GM12801 (cell line): ENCODE measurements around the gene MAST4.

ENCODE experiments used
- TF ChIP-seq, protein P1 (sequence below): IDR thresholded peaks from one replicate; pipeline ENCODE4 v1.5.1; 2011; ENCODE audit warnings: control low read depth; ENCODE audit not compliant: insufficient read length; ENCODE audit errors: extremely low read depth

Gene MAST4

DNA sequence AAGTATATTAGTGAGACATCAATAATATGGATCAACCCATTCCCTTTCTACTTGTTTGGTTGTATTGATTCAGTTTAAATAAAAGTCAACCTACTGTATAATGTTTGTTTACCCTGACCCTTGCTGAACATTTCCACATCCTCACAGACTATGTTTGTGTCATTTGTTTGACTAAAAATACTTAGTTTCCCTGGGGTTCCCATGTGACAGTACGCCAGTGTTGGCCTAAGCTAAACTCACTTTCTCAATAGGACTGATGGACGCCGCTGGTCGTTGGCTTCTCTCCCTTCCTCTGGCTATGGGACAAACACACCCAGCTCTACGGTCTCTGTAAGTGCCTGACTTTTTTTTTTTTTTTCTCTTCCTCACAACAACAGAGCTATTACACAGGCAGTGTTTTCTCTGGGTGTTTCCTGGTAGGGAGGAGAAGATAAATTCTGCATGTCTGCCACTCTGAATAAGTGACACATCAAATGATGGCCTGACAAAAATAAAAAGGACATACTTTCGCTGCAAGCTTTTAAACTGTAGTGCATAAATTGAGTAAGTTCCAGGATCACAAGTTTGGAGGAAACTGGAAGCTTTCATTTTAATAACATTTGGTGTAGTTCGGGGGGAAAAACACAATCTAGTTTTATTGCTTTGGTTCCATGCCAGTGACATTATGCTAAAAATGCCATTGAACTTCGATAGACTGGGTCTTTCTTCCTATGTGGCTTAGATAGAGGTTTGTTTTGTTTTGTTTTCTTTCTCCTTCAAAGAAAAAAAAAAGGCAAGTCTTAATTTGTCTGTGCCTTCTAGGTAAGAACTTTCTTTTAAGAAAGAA, 499.4 kb downstream of the MAST4 start:
- TF ChIP-seq, protein P1, sequence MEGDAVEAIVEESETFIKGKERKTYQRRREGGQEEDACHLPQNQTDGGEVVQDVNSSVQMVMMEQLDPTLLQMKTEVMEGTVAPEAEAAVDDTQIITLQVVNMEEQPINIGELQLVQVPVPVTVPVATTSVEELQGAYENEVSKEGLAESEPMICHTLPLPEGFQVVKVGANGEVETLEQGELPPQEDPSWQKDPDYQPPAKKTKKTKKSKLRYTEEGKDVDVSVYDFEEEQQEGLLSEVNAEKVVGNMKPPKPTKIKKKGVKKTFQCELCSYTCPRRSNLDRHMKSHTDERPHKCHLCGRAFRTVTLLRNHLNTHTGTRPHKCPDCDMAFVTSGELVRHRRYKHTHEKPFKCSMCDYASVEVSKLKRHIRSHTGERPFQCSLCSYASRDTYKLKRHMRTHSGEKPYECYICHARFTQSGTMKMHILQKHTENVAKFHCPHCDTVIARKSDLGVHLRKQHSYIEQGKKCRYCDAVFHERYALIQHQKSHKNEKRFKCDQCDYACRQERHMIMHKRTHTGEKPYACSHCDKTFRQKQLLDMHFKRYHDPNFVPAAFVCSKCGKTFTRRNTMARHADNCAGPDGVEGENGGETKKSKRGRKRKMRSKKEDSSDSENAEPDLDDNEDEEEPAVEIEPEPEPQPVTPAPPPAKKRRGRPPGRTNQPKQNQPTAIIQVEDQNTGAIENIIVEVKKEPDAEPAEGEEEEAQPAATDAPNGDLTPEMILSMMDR, result no peak

DNA sequence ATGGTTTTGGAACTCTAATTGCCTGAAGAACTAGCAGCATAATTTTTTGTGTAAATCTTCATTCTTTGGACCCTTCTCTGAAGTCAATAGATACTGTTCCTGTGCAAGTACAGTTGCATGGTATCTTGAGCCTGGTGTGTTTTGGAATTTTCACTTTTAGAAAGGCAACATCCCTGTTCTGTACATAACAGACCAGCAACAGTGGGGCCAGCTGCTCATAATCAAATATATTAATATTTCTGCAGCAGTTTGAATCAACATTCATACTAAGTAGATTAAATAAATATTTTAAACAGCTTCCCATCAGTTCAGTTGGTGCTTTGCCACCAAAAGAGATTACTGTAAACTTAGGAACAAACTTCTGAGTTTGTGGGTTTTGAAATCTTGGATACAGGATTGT, 502.5 kb downstream of the MAST4 start:
- TF ChIP-seq, protein P1, result no peak

DNA sequence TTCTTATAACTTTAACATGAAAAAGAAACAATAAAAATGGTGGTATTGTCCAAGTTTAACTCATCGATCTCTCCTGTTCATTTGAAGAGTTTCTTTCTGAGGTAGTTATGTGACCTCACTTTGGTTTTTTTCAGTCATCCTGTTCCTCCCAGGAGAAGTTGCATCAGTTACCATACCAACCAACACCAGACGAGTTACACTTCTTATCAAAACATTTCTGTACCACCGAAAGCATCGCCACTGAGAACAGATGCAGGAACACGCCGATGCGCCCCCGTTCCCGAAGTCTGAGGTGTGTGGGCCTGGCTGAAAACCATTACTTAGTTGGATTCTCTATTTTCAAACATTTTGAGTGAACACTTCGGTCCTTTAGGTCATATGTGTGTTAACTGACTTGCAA, 504.1 kb downstream of the MAST4 start:
- TF ChIP-seq, protein P1, result no peak

DNA sequence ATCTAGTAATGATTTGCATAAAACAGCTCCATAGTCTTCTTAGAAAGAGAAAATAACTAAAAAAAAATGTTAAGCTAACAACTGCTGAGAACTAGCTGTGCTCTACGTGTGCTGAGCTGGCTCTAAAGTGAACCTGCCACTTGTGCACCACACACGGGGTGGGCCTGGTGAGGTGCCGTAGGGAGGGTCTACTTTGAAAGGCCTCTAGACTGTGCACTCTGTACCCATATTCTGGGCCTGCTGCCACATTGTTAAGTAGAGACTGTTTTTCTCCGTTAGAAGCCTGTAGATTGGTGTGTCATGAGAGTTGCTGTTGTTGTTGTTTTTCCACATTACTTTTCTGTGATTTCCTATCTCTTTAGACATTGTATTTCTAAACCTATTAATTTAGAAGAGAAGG, 506.5 kb downstream of the MAST4 start:
- TF ChIP-seq, protein P1, result no peak

DNA sequence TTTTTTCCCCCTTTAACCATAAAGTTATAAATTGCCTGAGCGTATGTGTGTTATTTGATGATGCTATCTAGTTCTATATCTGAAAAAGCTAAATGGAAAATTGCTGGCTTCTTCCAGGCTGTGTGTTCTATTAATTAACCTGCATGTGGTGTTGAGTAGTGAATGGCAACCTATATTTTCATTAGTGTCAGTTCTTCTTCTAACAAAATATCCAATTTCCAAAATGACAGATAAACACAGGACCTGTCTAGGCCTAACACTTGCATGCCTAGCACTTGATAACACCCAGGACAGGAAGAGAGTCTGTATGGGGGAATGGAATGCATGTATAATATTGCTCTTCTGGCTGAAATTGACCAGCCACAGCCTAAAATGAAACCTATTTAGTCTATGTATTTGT, 508.7 kb downstream of the MAST4 start:
- TF ChIP-seq, protein P1, result no peak

DNA sequence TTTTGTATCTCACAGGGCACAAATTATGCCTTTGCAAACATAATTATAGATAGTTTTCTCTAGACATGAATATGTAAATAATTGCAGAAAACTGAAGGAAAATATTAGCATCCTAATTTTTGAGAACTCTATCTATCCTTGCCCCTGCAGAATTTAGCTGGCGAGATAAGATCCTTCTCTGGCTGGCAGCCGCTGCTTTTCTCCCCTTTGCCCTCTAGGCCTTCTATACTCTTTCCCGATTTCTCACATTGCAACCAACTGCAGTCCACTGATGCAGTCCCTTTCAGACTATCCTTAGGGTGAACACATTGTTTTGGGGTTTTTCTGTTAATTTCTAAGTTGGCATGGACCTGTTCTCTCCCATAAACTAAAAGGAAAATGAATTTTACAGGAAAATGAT, 509.1 kb downstream of the MAST4 start:
- TF ChIP-seq, protein P1, result no peak

DNA sequence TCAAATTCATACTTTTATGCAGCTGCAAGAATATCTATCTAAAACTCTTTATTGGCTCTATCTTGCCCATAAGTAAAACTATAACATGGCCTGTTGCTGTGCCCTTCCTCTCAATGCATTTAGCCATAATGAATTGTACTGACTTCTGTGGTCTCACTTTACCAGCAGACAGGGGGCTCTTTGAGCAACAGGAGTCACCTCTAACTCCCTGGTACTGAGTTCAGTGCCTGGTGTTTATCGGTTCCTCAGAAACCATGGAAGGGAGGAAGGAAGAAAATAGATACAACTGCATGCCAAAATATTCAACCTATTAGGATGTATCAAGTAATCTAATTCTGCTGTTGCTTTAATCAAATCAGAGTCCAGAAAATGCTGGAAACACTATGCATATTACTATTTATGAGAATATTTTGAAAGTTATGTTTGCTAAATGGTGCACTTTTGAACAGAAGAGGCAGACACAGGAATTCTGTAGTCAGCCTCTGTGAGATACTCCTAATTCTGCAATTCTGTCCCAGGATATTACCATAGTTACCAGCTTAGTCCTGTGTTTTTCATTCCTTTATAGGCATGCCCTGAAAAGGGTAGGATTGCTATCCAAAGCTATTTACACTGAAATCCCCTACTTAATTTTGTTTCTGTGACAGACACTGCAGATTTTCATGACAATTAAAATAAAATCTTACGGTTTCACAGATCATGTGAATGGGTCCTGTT, 510.6 kb downstream of the MAST4 start:
- TF ChIP-seq, protein P1, result no peak
